SK-N-SH treated with all-trans-retinoic acid at 6 μM for 48 hours (cell line): ENCODE data around the gene TUBGCP2.

Experiments
- ATAC-seq: fragments of 200-7000 bp; cut with Tn5 transposase; 3 replicates; pipeline ENCODE4 v1.9.1; 2020; ENCODE audit warnings: mild to moderate bottlenecking, moderate library complexity
- ARNTL ChIP-seq: fragments of 450-650 bp; formaldehyde crosslinking; IDR thresholded peaks from 2 replicates; pipeline ENCODE4 v1.5.0; 2020; ENCODE audit warnings: low read depth, mild to moderate bottlenecking, moderate library complexity, borderline replicate concordance
- BACH2 ChIP-seq: fragments of 250-450 bp; sonication (Bioruptor Pico); IDR thresholded peaks from 2 replicates; pipeline ENCODE4 v1.9.0; 2021; ENCODE audit warnings: mild to moderate bottlenecking, borderline replicate concordance
- ESRRG ChIP-seq: fragments of 250-450 bp; sonication (Bioruptor Pico); IDR thresholded peaks from 2 replicates; pipeline ENCODE4 v1.6.1; 2021; ENCODE audit warnings: mild to moderate bottlenecking
- GLIS3 ChIP-seq: fragments of 250-450 bp; sonication (Bioruptor Pico); IDR thresholded peaks from 2 replicates; pipeline ENCODE4 v1.5.0; 2020; ENCODE audit warnings: mild to moderate bottlenecking, moderate library complexity
- ISL1 ChIP-seq: fragments of 250-450 bp; sonication (Bioruptor Pico); IDR thresholded peaks from 2 replicates; pipeline ENCODE4 v2.1.2; 2022; ENCODE audit warnings: mild to moderate bottlenecking, moderate library complexity
- PPARA ChIP-seq: fragments of 250-450 bp; sonication (Bioruptor Pico); IDR thresholded peaks from 2 replicates; pipeline ENCODE4 v1.5.0; 2020; ENCODE audit warnings: mild to moderate bottlenecking, borderline replicate concordance
- RARB ChIP-seq: fragments of 250-450 bp; sonication (Bioruptor Pico); IDR thresholded peaks from 2 replicates; pipeline ENCODE4 v1.8.0; 2021; ENCODE audit warnings: mild to moderate bottlenecking, moderate library complexity
- SNAI2 ChIP-seq: fragments of 250-450 bp; sonication (Bioruptor Pico); IDR thresholded peaks from 2 replicates; pipeline ENCODE4 v1.5.0; 2020; ENCODE audit warnings: mild to moderate bottlenecking, moderate library complexity
- TOX ChIP-seq: fragments of 250-450 bp; sonication (Bioruptor Pico); IDR thresholded peaks from 2 replicates; pipeline ENCODE4 v1.8.0; 2021; ENCODE audit warnings: mild to moderate bottlenecking, moderate library complexity, borderline replicate concordance
- TSHZ2 ChIP-seq: fragments of 250-450 bp; sonication (Bioruptor Pico); IDR thresholded peaks from 2 replicates; pipeline ENCODE4 v1.5.0; 2020; ENCODE audit warnings: mild to moderate bottlenecking, moderate library complexity
- ZC3H10 ChIP-seq: fragments of 250-450 bp; sonication (Bioruptor Pico); IDR thresholded peaks from 2 replicates; pipeline ENCODE4 v1.5.1; 2021; ENCODE audit warnings: mild to moderate bottlenecking, moderate library complexity
- ZFP3 ChIP-seq: fragments of 250-450 bp; sonication (Bioruptor Pico); IDR thresholded peaks from 2 replicates; pipeline ENCODE4 v1.5.0; 2020; ENCODE audit warnings: mild to moderate bottlenecking, moderate library complexity
- ZNF565 ChIP-seq: fragments of 450-650 bp; formaldehyde crosslinking; conservative IDR thresholded peaks from 2 replicates; pipeline ENCODE4 v1.5.0; 2020; ENCODE audit warnings: low read depth, mild to moderate bottlenecking, moderate library complexity
- TF ChIP-seq, protein P1 (sequence below): fragments of 250-450 bp; sonication (Bioruptor Pico); IDR thresholded peaks from 2 replicates; pipeline ENCODE4 v1.8.0; 2021; ENCODE audit warnings: low read depth, mild to moderate bottlenecking, moderate library complexity, borderline replicate concordance
- TF ChIP-seq, protein P2 (sequence below): fragments of 250-450 bp; sonication (Bioruptor Pico); IDR thresholded peaks from 2 replicates; pipeline ENCODE4 v1.5.1; 2020; ENCODE audit warnings: low read depth, mild to moderate bottlenecking, moderate library complexity
- TF ChIP-seq, protein P3 (sequence below): fragments of 250-450 bp; sonication (Bioruptor Pico); IDR thresholded peaks from 2 replicates; pipeline ENCODE4 v1.8.0; 2020; ENCODE audit warnings: mild to moderate bottlenecking, moderate library complexity, borderline replicate concordance

The TUBGCP2 gene

DNA sequence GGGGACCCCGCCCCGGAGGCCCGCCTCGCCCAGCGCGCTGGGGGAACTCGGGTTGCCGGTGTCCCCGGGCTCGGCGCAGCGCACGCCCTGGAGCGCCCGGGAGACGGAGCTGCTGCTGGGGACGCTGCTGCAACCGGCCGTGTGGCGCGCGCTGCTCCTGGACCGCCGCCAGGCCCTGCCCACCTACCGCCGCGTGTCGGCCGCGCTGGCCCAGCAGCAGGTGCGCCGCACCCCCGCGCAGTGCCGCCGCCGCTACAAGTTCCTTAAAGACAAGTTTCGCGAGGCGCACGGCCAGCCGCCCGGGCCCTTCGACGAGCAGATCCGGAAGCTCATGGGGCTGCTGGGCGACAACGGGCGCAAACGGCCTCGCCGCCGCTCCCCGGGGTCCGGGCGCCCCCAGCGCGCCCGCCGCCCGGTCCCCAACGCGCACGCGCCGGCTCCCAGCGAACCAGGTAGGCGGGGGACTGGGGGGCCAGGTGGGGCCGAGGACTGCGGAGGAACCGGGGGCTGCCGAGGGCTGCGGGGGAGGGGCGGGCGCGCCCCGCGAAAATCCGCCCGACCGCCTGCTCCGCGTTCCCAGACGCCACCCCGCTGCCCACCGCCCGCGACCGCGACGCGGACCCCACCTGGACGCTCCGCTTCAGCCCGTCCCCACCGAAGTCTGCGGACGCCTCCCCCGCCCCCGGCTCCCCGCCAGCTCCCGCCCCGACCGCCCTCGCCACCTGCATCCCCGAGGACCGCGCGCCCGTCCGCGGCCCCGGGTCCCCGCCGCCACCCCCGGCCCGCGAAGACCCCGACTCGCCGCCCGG is 78.1 kb downstream of the TUBGCP2 start:
- ATAC-seq, result no peak
- TF ChIP-seq ZNF565 (no peak), ISL1 (no peak), TOX (CRISPR knock-in tag) (no peak), RARB (no peak), ESRRG (CRISPR knock-in tag) (no peak), SNAI2 (CRISPR knock-in tag) (no peak), GLIS3 (CRISPR knock-in tag) (no peak), PPARA (CRISPR knock-in tag) (no peak), ARNTL (no peak), BACH2 (CRISPR knock-in tag) (no peak), ZFP3 (CRISPR knock-in tag) (no peak), ZC3H10 (no peak)
- TF ChIP-seq, protein P1, sequence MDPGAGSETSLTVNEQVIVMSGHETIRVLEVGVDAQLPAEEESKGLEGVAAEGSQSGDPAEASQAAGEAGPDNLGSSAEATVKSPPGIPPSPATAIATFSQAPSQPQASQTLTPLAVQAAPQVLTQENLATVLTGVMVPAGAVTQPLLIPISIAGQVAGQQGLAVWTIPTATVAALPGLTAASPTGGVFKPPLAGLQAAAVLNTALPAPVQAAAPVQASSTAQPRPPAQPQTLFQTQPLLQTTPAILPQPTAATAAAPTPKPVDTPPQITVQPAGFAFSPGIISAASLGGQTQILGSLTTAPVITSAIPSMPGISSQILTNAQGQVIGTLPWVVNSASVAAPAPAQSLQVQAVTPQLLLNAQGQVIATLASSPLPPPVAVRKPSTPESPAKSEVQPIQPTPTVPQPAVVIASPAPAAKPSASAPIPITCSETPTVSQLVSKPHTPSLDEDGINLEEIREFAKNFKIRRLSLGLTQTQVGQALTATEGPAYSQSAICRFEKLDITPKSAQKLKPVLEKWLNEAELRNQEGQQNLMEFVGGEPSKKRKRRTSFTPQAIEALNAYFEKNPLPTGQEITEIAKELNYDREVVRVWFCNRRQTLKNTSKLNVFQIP (CRISPR knock-in tag), result no peak
- TF ChIP-seq, protein P2, sequence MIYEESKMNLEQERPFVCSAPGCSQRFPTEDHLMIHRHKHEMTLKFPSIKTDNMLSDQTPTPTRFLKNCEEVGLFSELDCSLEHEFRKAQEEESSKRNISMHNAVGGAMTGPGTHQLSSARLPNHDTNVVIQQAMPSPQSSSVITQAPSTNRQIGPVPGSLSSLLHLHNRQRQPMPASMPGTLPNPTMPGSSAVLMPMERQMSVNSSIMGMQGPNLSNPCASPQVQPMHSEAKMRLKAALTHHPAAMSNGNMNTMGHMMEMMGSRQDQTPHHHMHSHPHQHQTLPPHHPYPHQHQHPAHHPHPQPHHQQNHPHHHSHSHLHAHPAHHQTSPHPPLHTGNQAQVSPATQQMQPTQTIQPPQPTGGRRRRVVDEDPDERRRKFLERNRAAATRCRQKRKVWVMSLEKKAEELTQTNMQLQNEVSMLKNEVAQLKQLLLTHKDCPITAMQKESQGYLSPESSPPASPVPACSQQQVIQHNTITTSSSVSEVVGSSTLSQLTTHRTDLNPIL (CRISPR knock-in tag), result no peak
- TF ChIP-seq, protein P3, sequence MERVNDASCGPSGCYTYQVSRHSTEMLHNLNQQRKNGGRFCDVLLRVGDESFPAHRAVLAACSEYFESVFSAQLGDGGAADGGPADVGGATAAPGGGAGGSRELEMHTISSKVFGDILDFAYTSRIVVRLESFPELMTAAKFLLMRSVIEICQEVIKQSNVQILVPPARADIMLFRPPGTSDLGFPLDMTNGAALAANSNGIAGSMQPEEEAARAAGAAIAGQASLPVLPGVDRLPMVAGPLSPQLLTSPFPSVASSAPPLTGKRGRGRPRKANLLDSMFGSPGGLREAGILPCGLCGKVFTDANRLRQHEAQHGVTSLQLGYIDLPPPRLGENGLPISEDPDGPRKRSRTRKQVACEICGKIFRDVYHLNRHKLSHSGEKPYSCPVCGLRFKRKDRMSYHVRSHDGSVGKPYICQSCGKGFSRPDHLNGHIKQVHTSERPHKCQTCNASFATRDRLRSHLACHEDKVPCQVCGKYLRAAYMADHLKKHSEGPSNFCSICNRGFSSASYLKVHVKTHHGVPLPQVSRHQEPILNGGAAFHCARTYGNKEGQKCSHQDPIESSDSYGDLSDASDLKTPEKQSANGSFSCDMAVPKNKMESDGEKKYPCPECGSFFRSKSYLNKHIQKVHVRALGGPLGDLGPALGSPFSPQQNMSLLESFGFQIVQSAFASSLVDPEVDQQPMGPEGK (CRISPR knock-in tag), result no peak

GRCh38 chr10:133230044-133230361 is 78.7 kb downstream of the TUBGCP2 start, which contains the start of gene UTF1:
UTF1 (plus strand) TSS chr10:133230217; CDS start chr10:133230289, 72 bp downstream.
- no peak for ATAC-seq

More at GRCh38 chr10:133230044-133230361, 78.7 kb downstream of the TUBGCP2 start, which contains the start of gene UTF1:
- TF ChIP-seq, protein P1 (CRISPR knock-in tag), result no peak
- no peak for TF ChIP-seq TSHZ2 (CRISPR knock-in tag)
